HG02588 (cell line): ENCODE data around the gene RIBC2.
"Not testable (repeated sequence)": the region's sequence is repeated elsewhere in the genome, so short reads cannot be mapped to it uniquely, and the experiment has no call there.

Experiments
- ATAC-seq: cut with Tn5 transposase; IDR thresholded peaks from one replicate; pipeline ENCODE4 v1.9.1; 2021; ENCODE audit warnings: mild to moderate bottlenecking, moderate library complexity; ENCODE audit not compliant: unreplicated experiment

Gene RIBC2

DNA sequence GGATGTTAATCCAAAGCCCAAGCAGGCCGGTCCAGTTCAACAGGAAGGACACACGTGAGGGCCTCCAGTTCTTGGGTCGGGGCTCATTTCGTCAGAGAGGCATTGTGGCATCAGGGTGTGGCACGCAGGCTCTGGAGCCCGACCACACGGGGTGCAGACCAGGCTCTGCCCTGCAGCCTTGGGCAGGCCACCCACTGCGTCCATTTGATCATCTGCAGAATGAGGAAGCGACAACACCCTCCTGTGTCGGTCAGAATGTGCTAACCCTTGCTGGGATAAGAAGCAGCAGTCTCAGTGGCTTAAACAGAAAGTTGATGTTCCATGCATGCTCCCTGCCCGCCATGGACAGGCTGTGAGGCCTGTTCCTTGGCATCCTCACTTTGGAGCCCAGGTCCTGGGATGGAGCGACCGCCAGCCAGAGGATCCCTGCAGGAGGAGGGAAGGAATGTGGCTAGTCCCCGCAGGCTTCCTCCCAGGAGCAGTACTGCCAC is 10.8 kb downstream of the RIBC2 start:
- ATAC-seq = no peak

DNA sequence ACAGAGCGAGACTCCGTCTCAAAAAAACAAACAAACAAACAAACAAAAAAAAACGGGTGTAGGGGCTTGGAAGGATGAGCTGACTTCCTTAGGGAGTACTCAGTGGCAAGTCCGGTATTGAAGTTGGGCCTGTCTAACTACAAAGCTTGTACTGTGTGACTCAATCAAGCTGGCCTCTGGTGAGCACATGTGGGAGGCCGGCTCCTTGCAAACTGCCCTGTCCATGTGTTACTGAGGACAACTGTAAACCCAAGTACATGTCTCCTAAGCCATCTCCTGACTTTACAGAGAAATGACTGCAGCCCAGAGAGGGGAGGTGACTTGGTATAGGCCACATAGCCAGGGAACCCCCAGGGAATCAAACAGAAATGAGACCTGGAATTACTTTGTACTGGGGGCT is 11.6 kb downstream of the RIBC2 start:
- no peak for ATAC-seq

DNA sequence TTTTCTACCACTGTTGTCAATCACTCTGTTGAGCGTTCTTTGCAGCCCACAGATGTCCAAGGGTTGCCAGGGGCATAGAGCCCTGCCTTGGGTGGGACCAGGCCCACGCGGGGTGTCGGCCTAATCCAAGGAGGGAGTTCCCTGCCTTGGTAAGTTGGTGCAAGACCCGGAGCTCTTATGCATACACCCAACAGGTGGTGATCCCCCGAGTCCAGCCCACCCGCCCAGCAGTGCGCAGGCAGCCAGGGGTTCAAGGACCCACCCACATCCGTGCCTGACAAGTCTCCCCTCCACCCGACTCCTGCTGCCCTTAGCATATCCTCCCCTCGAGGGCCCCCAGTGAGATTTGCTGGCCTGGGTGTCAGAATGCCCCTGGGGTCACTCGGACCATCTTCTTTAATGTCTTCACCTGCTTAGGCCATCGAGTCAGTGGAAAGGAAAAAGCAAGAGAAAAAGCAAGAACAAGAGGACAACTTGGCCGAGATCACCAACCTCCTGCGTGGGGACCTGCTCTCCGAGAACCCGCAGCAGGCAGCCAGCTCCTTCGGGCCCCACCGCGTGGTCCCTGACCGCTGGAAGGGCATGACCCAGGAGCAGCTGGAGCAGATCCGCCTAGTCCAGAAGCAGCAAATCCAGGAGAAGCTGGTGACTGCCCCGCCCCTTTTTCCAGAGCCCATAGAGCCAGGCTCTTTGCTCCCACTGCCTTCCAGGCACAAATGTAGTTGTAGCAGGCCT is 12.2 kb downstream of the RIBC2 start:
- ATAC-seq = no peak

DNA sequence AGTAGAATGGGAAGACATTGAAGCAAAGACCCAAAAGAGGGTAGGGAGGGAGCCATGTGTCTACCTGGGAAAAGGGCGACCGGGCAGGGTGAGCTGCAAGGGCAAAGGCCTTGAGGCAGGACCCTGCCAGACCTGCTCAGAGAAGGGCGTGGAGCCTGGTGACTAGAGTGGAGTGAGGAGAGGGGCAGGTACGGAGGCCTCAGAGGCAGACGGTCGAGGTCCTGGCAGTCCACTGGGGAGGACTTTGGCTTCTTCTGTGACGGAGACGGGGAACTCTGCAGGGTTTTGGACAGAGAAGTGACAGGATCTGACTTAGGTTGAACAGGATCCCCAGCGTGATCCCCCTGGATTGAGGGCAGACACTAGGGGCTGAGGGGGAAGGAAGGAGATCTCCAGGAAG is 12.9 kb downstream of the RIBC2 start:
- no peak for ATAC-seq

DNA sequence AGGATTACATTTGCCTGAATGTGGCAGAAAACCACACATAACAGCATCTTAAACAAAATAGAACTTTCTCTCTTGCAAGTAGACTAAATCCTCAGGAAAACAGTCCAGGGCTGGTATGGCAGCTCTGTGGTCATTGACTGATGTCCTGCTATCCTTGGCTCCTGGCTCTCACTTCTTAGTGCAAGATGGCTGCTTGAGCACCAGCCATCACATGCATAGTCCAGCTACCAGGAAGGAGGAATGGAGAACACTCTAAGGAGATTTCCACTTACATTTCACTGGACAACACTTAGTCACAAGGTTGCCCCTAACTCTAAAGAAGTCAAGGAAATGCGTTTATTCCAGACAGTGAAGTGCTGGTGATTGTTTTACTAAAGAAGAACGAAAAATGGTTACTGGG is 13.6 kb downstream of the RIBC2 start:
- ATAC-seq = no peak

DNA sequence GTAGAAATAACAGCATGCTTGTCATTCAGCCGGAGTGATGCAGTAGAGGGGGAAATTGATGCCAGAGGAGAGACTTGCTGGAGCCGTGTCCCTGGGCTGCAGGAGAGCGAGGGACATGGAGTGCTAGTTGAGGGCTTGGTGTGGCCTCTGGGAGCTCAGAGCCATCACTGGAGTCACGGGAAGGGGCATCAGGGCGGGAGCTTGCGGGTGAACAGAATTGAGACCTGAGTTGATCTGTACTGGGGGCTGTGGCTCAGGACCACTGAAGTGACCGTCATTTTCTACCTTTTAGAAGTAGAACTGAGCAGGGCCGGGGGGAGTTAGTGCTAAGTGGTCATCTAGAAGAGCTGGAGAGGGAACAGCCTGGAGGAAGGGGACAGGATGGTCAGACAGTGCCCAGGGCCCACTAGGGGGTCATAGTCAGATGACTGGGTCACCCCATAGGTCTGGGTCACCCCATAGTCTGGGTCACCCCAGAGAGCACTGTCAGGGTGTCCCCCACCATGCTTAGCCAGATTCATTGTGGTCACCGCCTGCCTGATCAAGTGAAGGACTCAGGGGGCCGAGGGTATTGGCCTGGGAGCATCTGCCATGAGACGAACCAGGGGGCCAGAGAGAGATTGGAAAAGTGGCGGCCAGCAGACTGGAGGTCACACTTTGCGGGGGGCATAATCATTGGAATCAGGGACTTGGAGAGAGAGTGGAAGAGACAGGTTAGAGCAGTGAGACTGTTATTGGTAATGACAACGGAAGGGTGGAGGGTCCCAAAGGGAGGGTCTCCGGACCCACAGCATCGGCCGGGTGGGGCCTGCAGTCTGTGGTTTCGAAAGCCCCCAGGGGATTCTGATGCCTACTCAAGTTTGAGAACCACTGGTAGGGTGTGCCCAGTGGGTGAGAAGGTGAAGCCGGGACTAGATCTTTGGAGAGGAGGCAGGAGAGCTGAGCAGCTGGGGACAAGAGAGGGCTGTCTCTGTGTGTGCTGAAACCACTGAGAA is 15.2 kb downstream of the RIBC2 start:
- ATAC-seq = no peak

DNA sequence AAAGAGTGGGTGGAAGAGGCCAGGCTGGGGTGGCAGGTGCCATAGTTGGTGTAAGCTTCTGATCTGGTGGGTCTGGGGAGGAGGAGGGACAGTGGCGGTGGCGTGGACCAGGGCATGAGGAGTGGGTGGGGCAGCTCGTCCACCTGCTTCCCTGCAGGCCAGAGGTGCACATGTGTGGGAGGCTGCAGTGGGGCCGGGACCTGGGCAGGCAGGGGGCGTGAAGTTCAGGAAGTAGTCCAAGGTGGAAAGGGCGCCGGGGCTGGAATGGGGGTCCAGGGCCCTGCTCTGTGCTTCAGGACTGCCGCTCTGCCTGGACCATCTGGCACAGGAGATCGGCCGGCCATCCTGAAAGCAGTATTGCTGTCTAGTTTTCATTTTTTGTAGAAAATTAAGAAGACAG is 15.9 kb downstream of the RIBC2 start:
- ATAC-seq = no peak

DNA sequence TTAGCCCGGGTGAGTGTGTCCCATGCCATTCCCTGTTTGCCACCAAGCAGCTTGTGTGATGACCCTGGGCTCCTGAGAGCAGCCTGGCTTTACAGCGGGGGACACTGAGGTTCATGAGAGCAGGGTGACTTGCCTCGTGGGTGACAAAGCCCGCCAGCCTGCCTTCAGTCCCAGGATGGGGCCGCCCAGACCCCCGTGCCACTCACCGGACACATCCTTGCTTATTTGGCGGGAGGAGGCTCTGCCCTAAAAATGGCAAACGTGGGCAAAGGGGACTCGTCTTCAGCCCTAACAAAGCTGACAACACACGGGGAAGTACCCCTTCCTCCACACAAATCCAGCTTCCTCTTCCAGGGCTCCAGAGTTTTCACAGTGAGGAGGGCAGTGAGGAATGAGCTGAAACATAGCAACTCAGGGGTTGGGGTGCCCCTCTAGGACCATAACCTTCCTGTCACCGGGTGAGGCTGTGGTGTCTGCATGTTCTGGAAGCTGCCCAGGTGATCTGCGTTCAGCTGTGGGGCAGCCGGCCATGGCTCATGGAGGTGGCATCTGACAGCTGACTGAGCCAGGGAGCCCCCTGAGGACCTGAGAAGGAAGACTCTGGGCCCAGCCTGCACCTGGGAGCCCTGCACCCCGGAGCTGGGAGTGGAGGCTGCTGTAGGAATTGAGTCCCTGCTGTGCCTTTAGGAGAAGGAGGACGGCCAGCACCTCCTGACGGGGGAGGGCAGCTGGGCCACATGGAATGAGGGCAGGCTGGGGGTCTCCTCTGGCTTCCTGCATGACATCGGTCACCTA is 16.7 kb downstream of the RIBC2 start:
- no peak for ATAC-seq

DNA sequence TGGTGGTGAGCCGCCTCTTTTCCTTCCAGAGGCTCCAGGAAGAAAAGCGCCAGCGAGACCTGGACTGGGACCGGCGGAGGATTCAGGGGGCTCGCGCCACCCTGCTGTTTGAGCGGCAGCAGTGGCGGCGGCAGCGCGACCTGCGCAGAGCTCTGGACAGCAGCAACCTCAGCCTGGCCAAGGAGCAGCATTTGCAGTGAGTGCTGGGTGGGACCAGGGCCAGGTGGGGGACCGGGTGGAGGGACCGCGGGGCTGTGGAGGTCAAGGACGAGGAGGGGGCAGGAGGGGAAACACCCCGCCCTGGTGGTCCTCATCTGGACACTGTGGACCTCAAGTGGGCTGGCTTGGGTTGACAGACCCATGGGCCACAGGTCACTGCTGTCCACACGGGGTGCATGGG is 17.4 kb downstream of the RIBC2 start:
- ATAC-seq = no peak

DNA sequence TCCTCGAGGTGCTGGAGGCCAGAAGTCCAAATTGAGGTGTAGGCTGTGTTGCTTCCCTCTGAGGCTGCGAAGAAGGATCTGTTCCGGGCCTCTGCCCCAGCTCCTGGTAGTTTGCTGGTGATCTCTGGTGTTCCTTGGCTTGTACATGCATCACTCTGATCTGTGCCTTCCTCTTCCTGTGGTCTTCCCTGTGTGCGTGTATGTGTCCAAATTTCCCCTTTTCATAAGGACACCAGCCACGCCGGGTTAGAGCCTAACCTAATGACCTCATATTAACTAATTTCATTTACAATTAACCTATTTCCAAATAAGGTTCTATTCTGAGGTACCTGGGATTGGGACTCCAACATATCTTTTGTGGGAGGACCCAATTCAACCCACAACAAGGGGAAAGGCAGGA is 21.5 kb downstream of the RIBC2 start:
- ATAC-seq = no peak

DNA sequence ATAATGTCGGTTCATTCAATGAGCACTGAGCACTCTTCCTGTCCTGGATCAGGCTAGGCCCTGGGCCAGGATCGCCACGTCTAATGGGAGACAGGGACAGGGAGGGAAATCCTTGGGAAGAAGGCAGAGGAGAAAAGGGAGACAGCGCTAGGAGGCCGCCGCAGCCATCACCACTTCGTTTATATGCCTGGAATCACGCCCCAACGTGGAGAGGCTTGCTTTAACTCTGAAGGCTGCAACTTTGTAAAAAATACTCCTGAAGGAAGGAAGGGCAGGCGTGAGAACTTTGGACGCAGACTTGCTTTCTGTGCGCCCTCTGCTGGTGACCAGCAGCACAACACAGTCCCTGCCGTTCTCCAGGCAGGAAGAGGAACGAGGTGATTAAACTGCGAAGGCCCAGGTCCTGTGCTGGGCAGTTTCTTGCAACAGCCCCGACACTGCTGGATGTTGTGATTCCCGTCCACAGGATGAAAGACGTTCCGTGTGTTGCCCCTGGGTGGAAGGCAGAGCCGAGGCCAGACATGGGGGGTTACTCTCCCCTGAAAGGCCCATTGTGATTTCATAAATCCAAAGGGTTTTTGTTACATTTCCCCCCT is 22.1 kb downstream of the RIBC2 start:
- ATAC-seq = no peak

DNA sequence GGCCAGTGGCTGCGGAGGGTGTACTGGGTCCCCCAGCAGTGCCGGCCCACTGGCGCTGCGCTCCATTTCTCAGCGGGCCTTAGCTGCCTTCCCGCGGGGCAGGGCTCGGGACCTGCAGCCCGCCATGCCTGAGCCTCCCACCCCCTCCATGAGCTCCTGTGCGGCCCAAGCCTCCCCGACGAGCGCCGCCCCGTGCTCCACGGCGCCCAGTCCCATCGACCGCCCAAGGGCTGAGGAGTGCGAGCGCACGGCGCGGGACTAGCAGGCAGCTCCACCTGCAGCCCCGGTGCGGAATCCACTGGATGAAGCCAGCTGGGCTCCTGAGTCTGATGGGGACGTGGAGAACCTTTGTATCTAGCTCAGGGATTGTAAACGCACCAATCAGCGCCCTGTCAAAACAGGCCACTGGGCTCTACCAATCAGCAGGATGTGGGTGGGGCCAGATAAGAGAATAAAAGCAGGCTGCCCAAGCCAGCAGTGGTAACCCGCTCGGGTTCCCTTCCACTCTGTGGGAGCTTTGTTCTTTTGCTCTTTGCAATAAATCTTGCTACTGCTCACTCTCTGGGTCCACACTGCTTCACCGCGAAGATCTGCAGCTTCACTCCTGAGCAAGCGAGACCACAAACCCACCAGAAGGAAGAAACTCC is 23.5 kb downstream of the RIBC2 start:
- not testable (repeated sequence) for ATAC-seq

DNA sequence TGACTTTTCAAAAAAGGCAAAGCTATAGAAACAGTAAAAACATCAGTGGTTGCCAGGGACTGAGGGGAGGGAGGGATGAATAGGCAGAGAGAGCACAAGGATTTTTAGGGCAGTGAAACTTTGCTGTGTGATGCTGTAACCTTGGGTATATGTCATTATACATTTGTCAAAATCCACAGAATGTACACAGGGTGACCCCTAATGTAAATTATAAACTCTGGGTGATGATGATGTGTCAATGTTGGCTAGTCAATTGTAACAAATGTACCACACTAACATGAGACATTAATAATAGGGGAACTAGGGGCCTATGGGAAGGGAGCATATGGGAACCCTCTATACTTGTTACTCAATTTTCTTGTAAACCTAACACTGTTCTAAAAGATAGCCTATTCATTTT is 24.8 kb downstream of the RIBC2 start:
- no peak for ATAC-seq

DNA sequence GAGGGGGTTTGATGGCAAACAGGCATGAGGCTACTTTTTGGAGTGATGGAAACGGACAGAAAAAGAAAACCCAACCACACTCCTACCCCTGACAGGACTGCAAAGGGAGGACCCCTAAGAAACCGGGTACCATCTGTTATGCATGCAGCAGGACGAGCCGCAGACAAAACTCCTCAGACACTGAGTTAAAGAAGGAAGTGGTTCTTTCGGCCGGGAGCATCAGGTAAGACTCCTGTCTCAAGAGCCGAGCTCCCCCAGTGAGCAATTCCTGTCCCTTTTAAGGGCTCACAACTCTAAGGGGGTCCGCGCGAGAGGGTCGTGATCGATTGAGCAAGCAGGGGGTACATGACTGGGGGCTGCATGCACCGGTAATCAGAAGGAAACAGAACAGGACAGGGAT is 27.2 kb downstream of the RIBC2 start:
- not testable (repeated sequence) for ATAC-seq

DNA sequence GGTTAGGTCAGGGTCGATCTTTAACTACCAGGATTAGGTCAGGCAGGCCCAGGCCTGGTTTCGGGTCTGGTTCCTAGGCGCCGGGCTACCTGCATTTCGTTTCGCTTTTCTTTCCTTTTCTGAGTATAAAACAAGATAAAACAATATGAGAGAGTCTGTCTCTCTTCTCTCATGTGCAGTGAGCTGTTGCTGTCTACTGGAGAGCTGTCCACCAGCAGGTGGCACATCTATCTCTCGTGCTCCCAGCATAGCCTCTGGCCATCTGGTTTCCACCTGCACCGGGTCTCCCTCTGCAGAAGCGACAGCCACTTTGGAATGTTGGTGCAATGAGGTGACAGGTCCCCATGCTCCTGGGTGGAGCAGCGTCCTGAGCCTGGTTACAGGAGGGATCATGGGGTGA is 27.6 kb downstream of the RIBC2 start:
- ATAC-seq = no peak

DNA sequence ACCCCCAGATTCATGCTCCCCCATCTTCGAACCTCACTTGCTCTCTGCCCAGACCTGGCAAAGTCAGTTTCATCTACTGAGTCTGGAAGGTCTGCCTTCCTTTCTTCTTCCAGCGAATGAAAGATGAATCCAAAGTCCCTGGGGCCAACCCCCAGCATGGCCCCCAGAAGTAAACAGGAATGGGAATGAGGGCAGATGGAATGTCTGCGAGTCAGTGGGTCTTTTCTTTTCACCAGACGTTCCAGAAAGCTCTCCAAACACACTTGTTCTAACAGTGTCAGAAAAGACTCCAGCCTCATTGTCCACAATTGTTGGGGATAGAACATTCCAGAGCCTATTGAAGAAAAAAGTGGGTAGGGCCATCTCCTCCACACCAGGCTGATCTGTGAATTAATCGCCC is 28.6 kb downstream of the RIBC2 start:
- no peak for ATAC-seq

DNA sequence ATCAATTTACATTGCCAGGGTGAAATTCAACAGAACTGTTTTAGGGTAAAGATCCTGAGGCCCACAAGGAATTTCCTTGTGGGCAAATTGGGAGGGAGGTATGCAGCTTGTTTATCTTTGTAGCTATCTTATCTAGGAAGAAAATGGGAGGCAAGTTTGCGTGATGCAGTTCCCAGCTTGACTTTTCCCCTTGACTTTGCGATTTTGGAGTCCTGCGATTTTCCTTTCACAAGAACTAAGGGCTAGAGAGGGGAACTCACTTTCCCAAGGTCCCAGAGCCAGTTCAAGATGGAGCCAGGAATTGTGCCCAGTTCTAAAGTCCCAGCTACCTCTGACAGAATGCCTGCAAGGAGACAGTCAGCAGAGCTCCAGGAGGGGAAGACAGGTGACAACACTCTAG is 30.7 kb downstream of the RIBC2 start:
- no peak for ATAC-seq

DNA sequence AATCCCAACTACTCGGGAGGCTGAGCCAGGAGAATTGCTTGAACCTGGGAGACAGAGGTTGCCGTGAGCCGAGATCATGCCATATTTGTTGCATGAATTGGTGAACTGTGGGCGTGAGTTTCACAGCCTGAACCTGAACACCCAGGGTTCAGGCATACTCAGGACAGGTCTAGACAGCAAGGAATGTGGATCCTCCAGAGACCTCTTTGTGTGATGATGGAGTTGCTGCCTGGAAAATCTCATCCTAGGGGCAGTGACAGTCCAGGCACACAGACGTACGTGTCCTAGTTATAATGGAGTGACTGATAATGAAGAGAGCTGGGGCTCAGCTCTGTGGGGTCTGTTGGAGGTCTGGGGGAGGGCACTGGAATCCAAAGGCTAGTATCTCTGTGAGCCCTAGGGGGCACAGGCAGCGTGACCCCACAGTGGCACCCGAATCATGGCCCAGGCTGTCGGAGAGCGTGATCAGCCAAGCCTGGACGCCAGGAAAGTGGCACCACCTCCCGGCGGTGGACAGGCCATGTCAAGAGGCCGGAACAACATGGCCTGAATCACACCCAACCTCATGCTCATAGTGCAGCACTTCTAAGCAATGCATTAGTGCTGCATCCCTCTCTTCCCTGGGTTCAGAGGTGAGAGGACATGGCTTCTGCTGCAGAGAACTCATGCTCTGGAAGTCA is 31.7 kb downstream of the RIBC2 start:
- ATAC-seq = no peak

DNA sequence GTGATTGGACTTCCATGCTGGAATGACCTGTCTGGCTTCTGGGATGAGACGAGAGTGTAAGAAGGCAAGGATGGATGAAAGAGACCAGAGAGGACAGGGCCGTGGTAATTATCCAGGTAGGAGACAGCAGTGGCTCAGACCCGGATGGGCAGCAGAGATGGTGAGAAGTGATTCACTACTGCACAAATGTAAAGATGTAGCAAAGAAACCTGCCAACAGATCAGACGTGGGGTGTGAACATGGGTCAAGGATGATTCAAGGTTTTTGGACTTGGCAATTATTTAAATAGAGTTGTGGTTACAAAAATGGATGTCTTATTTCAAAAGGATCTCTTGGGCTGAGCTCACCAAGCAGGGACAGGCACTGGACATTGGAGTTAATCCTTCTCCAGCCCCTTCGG is 32.7 kb downstream of the RIBC2 start:
- no peak for ATAC-seq

DNA sequence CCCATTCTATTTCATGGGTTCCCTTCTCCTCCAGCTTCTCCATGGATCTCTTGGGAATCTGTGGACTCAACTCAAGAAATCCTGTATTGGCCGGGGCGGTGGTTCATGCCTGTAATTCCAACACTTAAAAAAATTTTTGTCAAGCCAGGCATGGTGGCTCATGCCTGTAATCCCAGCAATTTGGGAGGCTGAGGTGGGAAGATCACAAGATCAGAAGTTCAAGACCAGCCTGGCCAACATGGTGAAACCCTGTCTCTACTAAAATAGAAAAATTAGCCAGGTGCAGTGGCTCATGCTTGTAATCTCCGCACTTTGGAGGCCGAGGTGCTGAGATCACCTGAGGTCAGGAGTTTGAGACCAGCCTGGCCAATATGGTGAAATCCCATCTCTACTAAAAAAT is 34.1 kb downstream of the RIBC2 start:
- not testable (repeated sequence) for ATAC-seq
